ENCODE data around the gene TNFRSF13B. TPM values are rescaled to one million over a fixed set of nuclear protein-coding genes. Genes with fewer than 3 reads are reported as not detected.
"Not testable (repeated sequence)": the region's sequence is repeated elsewhere in the genome, so short reads cannot be mapped to it uniquely, and the experiment has no call there.

TNFRSF13B gene
- total RNA-seq, 3 donors from 2014 or later: 0.38 to 1.4 (median 0.98) TPM

GRCh38 chr17:16997514-16998429 is 25.9 kb upstream of the TNFRSF13B start:
- ATAC-seq: no peak
- peaks cover 6% of the 10 kb centered on the region for H3K4me1 ChIP-seq (ENCODE audit: low read depth)

GRCh38 chr17:16996726-16997125 is 24.8 kb upstream of the TNFRSF13B start:
- intact Hi-C loops (cut with DNase I, micrococcal nuclease); H3K4me1 ChIP-seq (ENCODE audit: low read depth); H3K36me3 ChIP-seq (ENCODE audit: low read depth); H3K4me3 ChIP-seq; H3K9me3 ChIP-seq; ATAC-seq: not testable (repeated sequence)
- peak in 1 of 3 donors; percentile 9 for DNase-seq

More at GRCh38 chr17:16997514-16998429, 25.9 kb upstream of the TNFRSF13B start:
- intact Hi-C loops (cut with DNase I, micrococcal nuclease): no loop called here
- DNase-seq: peak in 1 of 3 donors; percentile 86
- no peaks in the 10 kb centered on the region for H3K36me3 ChIP-seq (ENCODE audit: low read depth)
- H3K4me3 ChIP-seq: no peak overlapping the region
- H3K9me3 ChIP-seq: no peaks in the 10 kb centered on the region
- peak; percentile 54 for TF ChIP-seq CTCF (IDR thresholded peaks at IDR 0.05)

- DNase-seq: no peak
- no peak for ATAC-seq
Measured at GRCh38 chr17:16995930-16996329, 24.0 kb upstream of the TNFRSF13B start.

GRCh38 chr17:16994631-16995030 is 22.7 kb upstream of the TNFRSF13B start:
- H3K9me3 ChIP-seq: no peaks in the 10 kb centered on the region
- DNase-seq: no peak
- H3K4me1 ChIP-seq (ENCODE audit: low read depth): peaks cover 8% of the 10 kb centered on the region
- H3K36me3 ChIP-seq (ENCODE audit: low read depth): no peaks in the 10 kb centered on the region
- intact Hi-C loops (cut with DNase I, micrococcal nuclease): no loop called here
- no peak for TF ChIP-seq CTCF (IDR thresholded peaks at IDR 0.05)
- no peak for ATAC-seq
- H3K4me3 ChIP-seq: no peak overlapping the region

More at GRCh38 chr17:16995930-16996329, 24.0 kb upstream of the TNFRSF13B start:
- no peaks in the 10 kb centered on the region for H3K36me3 ChIP-seq (ENCODE audit: low read depth)
- intact Hi-C loops (cut with DNase I, micrococcal nuclease): no loop called here
- TF ChIP-seq CTCF (IDR thresholded peaks at IDR 0.05): no peak
- H3K4me1 ChIP-seq (ENCODE audit: low read depth): no peaks in the 10 kb centered on the region
- H3K9me3 ChIP-seq: no peaks in the 10 kb centered on the region
- H3K4me3 ChIP-seq: no peak overlapping the region

GRCh38 chr17:16991349-16992009 is 19.6 kb upstream of the TNFRSF13B start:
- DNase-seq: peak; percentile 89 to 97 (median 92)
- intact Hi-C loops (cut with DNase I, micrococcal nuclease): no loop called here
- ATAC-seq: peak; percentile 64
- H3K4me3 ChIP-seq: no peak overlapping the region
- H3K36me3 ChIP-seq (ENCODE audit: low read depth): no peaks in the 10 kb centered on the region
- H3K9me3 ChIP-seq: no peaks in the 10 kb centered on the region
- TF ChIP-seq CTCF (IDR thresholded peaks at IDR 0.05): peak; percentile 88
- peaks cover 11% of the 10 kb centered on the region for H3K4me1 ChIP-seq (ENCODE audit: low read depth)

All from mucosa of descending colon (tissue), 3 donors.